ENCODE measurements around the gene REXO1. TPM values are rescaled to one million over a fixed set of nuclear protein-coding genes. Genes with fewer than 3 reads are reported as not detected.

REXO1 gene
- total and polyA plus RNA-seq, 2 donors (not counting 3 experiments of a cell fraction or from before 2014, with no cell fraction given), result 41.1 to 56.9 TPM

DNA sequence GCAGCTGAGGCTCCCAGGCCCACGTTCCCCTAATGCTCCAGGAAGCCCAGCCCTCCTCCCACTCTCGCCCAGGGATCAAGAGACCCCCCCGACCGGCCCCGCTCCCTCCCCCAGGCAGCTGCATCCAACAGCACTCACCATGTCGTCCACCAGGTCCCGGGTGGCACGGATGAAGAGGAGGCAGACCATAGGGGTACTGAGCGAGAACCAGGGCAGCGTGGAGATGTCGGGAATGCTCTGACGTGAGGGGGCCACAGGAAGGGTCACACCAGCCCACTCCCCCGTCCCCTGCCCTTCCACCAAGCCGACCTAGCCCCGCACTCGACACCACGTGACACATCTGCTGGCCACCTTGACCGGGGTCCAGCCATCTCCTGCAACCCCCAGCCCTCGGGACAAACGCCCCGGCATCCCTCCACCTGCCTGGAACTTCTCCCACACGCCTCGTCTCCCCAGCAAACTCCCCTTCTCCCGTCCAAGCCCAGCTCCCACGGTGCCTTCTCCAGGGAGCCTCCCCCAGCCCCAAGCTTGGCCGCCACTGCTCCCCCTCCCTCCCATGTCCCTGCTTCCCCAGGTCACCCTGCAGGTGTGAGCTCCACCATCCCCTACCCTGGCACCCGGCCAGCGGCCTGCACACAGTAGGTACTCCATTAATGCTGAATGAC is 41.1 kb downstream of the REXO1 start:
- no peak overlapping the region for H3K27ac ChIP-seq (ENCODE audit: insufficient read depth, low read depth, low read length)
- CTCF ChIA-PET, result interaction anchor here (0.9 to 1.7 kb wide), 4 partner anchors 18 to 135 kb away, joined by 3 to 4 read pairs (median 3); no protein-coding TSS in a partner anchor
- dilution Hi-C loops (cut with MboI; ENCODE audit: extremely low pct_ligation_motif_present, low sequenced_read_pairs) (no loop called here), intact Hi-C loops (cut with micrococcal nuclease) (no loop called here)
- no peaks in the 10 kb centered on the region for H4K20me1 ChIP-seq (replicated peaks; ENCODE audit: control insufficient read depth, extremely low read depth, insufficient read depth, low read length)
- FAIRE-seq, result no peak
- no peak overlapping the region for H3K9ac ChIP-seq (replicated peaks; ENCODE audit: extremely low read depth, insufficient read depth, low read length)
- H3K4me2 ChIP-seq (ENCODE audit: insufficient read depth, low read length), result no peak overlapping the region
- no peak for DNase-seq (ENCODE audit: low read depth, low spot score)
- H3K4me3 ChIP-seq (replicated peaks in 1 of 3; ENCODE audit: insufficient read depth in 1 of 3, low read depth in 1 of 3, low read length in 3 of 3), result no peak overlapping the region
- H3K9me1 ChIP-seq (replicated peaks; ENCODE audit: control insufficient read depth, extremely low read depth, insufficient read depth, low read length), result no peaks in the 10 kb centered on the region
- BruUV-seq (replicated peaks), result no TSS peak
- no peaks in the 10 kb centered on the region for H3K36me3 ChIP-seq (ENCODE audit: control insufficient read depth in 2 of 2, extremely low read depth in 1 of 2, insufficient read depth in 2 of 2, low read length in 2 of 2)
- peaks cover 5% of the 10 kb centered on the region for H3K4me1 ChIP-seq (ENCODE audit: control insufficient read depth, extremely low read depth, insufficient read depth, low read length)
- H3K27me3 ChIP-seq (ENCODE audit: control insufficient read depth in 2 of 2, insufficient read depth in 2 of 2, low read length in 2 of 2), result no peaks in the 10 kb centered on the region
- H2AFZ ChIP-seq (ENCODE audit: low read depth, low read length), result no peak overlapping the region
- POLR2A ChIA-PET, result no interaction called here
- H3K9me3 ChIP-seq (replicated peaks; ENCODE audit: control insufficient read depth, insufficient read depth, low read length), result no peaks in the 10 kb centered on the region
- no peaks in the 10 kb centered on the region for H3K79me2 ChIP-seq (ENCODE audit: control insufficient read depth, insufficient read depth, low read length)
- TF ChIP-seq MYC (IDR thresholded peaks at IDR 0.05; ENCODE audit: low read depth, low read length) (no peak), FOS (IDR thresholded peaks at IDR 0.05; ENCODE audit: borderline replicate concordance, insufficient read depth, low read length) (no peak), GATA2 (IDR thresholded peaks at IDR 0.05; ENCODE audit: insufficient read depth, insufficient read length, low read depth, low read length) (no peak), POLR2A (IDR thresholded peaks at IDR 0.05; ENCODE audit: low read depth, low read length) (no peak), JUN (IDR thresholded peaks at IDR 0.05; ENCODE audit: borderline replicate concordance, insufficient read depth, insufficient read length, low read depth) (no peak), EZH2 (IDR thresholded peaks at IDR 0.05; ENCODE audit: borderline replicate concordance, low read depth, low read length, severe bottlenecking) (no peak), POLR2AphosphoS5 (IDR thresholded peaks at IDR 0.05; ENCODE audit: insufficient read depth, low read depth, low read length) (no peak)
- TF ChIP-seq, protein P1, sequence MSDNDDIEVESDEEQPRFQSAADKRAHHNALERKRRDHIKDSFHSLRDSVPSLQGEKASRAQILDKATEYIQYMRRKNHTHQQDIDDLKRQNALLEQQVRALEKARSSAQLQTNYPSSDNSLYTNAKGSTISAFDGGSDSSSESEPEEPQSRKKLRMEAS (IDR thresholded peaks at IDR 0.05; ENCODE audit: insufficient read depth, insufficient read length), result no peak
- TF ChIP-seq, protein P2, sequence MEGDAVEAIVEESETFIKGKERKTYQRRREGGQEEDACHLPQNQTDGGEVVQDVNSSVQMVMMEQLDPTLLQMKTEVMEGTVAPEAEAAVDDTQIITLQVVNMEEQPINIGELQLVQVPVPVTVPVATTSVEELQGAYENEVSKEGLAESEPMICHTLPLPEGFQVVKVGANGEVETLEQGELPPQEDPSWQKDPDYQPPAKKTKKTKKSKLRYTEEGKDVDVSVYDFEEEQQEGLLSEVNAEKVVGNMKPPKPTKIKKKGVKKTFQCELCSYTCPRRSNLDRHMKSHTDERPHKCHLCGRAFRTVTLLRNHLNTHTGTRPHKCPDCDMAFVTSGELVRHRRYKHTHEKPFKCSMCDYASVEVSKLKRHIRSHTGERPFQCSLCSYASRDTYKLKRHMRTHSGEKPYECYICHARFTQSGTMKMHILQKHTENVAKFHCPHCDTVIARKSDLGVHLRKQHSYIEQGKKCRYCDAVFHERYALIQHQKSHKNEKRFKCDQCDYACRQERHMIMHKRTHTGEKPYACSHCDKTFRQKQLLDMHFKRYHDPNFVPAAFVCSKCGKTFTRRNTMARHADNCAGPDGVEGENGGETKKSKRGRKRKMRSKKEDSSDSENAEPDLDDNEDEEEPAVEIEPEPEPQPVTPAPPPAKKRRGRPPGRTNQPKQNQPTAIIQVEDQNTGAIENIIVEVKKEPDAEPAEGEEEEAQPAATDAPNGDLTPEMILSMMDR (IDR thresholded peaks at IDR 0.05; ENCODE audit: extremely low read depth in 1 of 2, insufficient read depth in 1 of 2, low read depth in 1 of 2, low read length in 2 of 2), result no peak

All from endothelial cell of umbilical vein (primary cell).